ENCODE data around the gene CCR9.

The CCR9 gene

GRCh38 chr3:45909542-45909941, 23.2 kb downstream of the CCR9 start:
- DNase-seq: no peak

GRCh38 chr3:45910892-45911291, 24.5 kb downstream of the CCR9 start:
- DNase-seq: no peak

- no peak for DNase-seq
Observed at GRCh38 chr3:45911511-45912226, 25.3 kb downstream of the CCR9 start.

- DNase-seq: no peak
Observed at GRCh38 chr3:45912435-45912834, 26.1 kb downstream of the CCR9 start.

- DNase-seq: no peak
Observed at GRCh38 chr3:45914362-45915058, 28.2 kb downstream of the CCR9 start.

- no peak for DNase-seq
Observed at GRCh38 chr3:45915059-45915439, 28.7 kb downstream of the CCR9 start.

- DNase-seq: peak; percentile 68 to 75
Observed at GRCh38 chr3:45915518-45916231, 29.3 kb downstream of the CCR9 start.

GRCh38 chr3:45917146-45917898, 31.0 kb downstream of the CCR9 start:
- no peak for DNase-seq

- no peak for DNase-seq
Observed at GRCh38 chr3:45921158-45922038, 35.1 kb downstream of the CCR9 start.

- no peak for DNase-seq
Observed at GRCh38 chr3:45922039-45922326, 35.6 kb downstream of the CCR9 start.

- DNase-seq: no peak
Observed at GRCh38 chr3:45922950-45923590, 36.7 kb downstream of the CCR9 start.

- DNase-seq: no peak
Observed at GRCh38 chr3:45923755-45924154, 37.4 kb downstream of the CCR9 start.

GRCh38 chr3:45927881-45928280, 41.5 kb downstream of the CCR9 start:
- no peak for DNase-seq

- peak; percentile 63 to 67 for DNase-seq
Observed at GRCh38 chr3:45929042-45929679, 42.8 kb downstream of the CCR9 start.

GRCh38 chr3:45931496-45931895, 45.2 kb downstream of the CCR9 start:
- DNase-seq: no peak

GRCh38 chr3:45932112-45932511, 45.8 kb downstream of the CCR9 start:
- DNase-seq: peak in 1 of 2 donors; percentile 36

GRCh38 chr3:45933591-45933990, 47.2 kb downstream of the CCR9 start:
- no peak for DNase-seq

- no peak for DNase-seq
Observed at GRCh38 chr3:45936261-45936660, 49.9 kb downstream of the CCR9 start.

GRCh38 chr3:45937206-45938042, 51.1 kb downstream of the CCR9 start:
- no peak for DNase-seq

GRCh38 chr3:45938043-45938435, 51.7 kb downstream of the CCR9 start:
- no peak for DNase-seq
